ENCODE results near the gene TBC1D16. TPM values are rescaled to one million over a fixed set of nuclear protein-coding genes. Genes with fewer than 3 reads are reported as not detected.
"Not testable (repeated sequence)": the region's sequence is repeated elsewhere in the genome, so short reads cannot be mapped to it uniquely, and the experiment has no call there.

The TBC1D16 gene
- total RNA-seq, 1 donor, result 14.0 TPM

DNA sequence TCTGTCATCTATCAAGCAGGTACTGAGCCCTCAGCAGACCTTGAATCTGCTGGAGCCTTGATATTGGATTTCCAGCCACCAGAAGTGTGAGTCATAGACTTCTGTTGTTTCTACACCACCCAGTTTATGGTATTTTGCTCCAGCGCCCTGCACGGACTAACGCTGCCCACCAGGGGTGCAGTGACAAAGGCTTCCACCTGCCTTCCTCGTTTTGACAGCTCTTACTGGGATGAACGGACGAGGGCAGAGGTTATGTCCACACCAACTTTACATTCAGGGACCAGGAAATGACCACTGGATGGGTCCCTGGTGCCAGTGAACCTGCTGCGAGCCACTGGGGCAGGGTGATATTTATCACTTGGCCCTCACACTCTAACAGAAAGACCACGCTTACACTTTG lies 129.8 kb downstream of the TBC1D16 start:
- DNase-seq (ENCODE audit: low read depth in 2 of 3, low spot score in 2 of 3), result peak in 1 of 3 donors; percentile 22

DNA sequence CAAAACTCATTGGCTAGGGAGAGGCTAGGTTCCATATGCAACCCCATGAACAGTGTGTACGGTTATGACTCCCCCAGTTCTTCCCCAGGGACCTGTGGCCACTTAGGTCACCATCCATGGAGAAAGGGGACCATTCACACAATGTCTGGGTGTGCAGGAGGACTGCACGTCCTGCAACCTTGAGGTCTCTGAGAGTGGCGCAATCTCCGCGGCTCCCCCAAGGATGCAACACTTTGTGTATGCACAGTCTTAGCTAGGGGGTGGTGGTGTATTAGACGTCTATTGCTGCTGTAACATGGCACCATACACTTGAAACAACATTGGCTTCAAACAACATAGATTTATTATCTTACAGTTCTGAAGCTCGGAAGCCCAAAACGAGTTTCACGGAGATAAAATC lies 130.8 kb downstream of the TBC1D16 start:
- no peak for DNase-seq (ENCODE audit: low read depth in 2 of 3, low spot score in 2 of 3)

DNA sequence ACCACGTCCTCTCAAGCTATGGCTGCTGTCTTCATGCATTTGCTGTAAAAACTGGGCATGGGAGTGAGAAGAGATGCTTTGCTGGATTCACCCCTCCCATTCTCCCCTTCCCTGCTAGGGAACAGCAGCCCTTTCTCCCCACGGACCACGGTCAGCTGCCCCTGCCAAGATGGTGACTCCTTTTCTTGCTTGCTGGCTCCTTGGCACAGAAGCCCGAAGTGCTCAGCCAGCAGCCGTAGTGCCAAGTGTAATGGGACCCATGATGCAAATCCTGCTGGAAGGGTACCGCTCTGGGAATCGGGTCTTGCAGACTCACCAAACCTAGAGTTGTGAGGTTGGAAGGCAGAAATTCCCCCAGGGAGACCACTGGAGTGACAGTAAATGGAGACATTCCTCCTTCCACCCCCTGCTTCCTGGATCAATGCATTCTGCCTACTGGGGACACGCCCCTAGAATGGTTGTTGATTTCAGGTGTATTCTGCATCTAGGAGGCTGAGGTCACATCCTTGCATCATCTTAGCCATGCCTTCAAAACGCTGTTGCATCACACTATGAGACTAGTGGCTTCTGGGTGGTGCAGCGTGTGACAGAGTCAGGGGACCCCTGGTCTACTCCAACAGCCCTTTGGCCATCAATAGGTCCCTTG lies 133.4 kb downstream of the TBC1D16 start:
- DNase-seq (ENCODE audit: low read depth in 2 of 3, low spot score in 2 of 3), result no peak

DNA sequence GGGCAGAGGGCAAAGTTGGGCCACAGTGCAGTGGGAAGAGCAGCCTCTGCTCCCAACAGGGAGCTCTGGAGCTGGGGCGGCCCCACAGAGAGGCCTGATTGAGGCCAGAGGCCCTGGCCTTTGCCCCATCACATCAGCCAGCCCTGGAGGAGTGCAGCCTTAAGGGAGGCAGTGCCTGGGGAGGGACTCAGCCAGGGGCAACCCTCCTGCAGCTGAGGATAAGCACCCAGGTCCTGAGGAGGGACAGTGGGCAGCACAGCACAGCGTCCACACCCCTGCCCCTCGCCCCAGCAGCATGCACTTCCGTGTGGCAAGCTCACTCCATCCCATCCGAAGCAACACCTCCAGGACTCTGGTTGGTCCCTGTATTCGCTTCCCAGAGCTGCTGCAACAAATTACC lies 134.5 kb downstream of the TBC1D16 start:
- DNase-seq (ENCODE audit: low read depth in 2 of 3, low spot score in 2 of 3), result no peak

DNA sequence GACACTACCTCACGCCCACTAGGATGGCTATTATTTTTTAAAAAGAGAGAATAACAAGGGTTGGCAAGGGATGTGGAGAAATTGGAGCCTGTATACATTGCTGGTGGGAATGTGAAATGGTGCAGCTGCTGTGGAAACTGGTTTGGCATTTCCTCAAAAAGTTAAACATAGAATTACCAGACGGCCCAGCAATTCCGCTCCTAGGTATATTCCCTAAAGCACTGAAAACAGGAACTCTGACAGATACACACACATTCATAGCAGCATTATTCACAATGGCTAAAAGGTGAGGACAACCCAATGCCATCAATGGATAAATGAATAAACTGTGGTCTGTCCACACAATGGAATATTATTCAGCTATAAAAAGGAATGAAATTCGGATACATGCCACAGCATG lies 136.1 kb downstream of the TBC1D16 start:
- DNase-seq (ENCODE audit: low read depth in 2 of 3, low spot score in 2 of 3), result no peak

DNA sequence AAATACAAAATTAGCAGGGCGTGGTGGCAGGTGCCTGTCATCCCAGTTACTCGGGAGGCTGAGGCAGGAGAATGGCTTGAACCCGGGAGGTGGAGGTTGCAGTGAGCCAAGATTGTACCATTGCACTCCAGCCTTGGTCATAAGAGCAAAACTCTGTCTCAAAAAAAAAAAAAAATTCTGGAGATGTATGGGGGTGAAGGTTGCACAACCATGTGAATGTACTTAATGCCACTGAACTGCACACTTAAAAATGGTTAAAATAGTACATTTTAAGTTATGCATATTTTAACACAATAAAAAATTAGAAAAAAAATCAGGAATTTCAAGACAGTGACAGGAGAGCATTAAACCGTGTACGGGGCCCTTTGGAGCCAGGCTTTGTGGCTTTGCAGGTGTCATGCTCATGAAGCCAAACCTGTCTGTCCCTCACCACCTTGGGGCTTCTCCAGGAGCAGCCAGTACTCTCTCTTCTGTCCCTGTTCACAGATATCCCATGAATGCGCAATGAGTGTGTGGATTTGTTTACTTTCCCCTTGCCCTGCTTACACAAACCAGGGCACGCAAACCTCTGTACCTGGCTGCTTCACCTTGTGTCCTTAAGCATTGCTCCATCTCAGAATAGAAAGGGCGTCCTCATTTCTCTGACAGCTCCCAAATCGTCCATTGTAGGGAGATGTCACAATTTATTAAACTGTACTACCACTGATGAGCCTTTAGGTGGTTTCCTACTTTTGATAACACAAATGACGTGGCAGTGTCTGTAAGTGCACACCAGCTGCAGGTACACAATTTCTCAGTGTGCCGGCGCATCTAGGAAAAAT lies 138.2 kb downstream of the TBC1D16 start:
- no peak for DNase-seq (ENCODE audit: low read depth in 2 of 3, low spot score in 2 of 3)

DNA sequence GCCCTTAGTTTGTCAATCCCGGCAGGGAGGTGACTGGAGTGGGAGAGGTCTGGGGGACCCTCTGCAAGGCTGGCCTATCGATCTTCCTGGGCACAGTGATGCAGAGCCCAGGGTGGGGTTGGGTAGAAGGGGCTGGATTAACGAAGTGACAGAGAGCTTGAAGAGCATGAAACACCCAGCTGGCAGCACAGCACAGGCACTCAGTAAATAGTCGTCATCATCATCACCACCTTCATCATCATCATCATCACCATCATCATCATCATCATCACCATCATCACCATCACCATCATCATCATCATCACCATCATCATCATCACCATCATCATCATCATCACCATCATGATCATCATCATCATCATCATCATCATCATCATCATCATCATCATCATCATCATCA lies 142.2 kb downstream of the TBC1D16 start:
- DNase-seq (ENCODE audit: low read depth in 2 of 3, low spot score in 2 of 3), result not testable (repeated sequence)

DNA sequence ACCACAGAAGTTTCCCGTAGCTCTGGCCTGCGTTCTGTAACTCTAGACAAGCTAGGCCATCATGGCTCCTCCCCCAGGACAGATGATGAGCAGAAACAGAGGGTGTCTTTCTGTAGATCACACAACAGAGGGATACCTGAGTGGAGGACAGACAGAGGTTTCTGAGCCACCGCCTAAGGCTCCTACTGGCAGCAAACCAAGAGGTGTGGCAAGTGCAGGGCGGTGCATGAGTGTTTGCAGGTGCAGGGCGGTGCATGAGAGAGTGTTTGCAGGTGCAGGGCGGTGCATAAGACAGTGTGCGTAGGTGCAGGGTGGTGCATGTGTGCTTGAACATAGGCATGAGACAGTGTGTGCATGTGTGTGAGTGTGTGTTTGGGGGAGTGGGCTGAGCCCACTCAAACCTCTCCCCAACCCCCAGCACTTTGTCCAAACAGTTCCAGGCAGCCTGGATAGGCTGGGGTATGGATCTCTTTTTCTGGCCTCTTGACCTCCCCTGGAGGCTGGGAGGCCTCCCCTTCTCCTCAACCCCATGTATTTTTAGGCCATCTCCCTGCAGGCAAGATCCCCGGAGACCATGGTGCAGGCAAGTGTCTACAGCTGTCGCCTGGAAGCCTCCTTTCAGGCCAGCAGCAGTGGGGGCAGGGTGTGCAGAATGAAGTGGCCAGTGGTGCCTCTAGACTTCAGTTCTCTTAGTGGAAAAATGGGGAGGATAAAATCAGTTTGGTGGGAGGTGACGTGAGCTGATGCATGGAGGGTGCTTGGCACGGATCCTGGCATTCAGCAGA lies 143.0 kb downstream of the TBC1D16 start:
- no peak for DNase-seq (ENCODE audit: low read depth in 2 of 3, low spot score in 2 of 3)

DNA sequence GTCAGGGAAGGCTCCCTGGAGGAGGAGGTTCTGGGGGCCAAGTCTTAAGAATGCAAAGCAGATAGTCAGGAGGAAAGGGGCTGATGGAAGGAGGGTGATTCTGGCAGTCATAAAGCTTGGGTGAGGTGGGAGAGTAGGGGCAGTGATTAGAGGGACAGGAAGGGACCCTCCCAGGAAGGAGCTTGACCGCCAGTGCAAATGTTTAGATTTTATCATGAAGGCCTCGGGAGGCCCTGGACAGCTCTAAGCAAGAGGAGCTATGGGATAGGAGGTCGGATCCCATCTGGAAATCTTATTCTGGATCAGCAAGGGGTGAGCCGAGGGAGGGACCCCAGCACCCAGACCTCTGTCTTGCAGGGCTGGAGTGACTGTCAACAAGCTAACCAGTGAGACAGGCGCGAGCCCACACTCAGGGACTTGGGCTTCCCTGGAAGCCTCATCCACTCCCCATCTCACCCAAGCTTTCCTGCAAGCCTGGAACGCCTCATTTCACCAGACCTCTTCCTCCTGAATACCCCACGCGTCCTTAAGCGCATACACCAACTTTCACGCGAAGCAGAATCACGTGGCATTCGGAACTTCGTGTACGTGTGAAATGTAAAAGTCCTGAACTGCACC lies 144.4 kb downstream of the TBC1D16 start:
- no peak for DNase-seq (ENCODE audit: low read depth in 2 of 3, low spot score in 2 of 3)

DNA sequence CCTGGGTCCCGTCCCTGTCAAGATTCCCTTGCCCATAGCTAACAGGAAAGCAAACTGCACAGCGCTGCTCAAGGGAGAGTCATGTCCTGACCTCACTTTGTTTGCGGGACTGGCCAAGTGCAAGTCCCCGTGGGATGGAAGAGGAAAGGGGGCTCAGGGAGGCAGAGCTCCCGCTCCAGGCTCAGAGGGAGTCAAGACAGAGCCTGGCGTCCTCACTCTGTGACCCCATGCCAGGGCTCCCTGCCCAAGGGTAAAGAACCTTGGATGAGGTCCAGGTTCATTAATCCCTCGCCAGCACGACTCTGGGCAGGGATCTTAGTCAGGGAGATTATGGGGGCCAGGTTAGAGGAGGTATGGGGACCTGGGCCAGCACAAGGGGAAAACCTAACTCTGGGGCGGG lies 145.0 kb downstream of the TBC1D16 start:
- no peak for DNase-seq (ENCODE audit: low read depth in 2 of 3, low spot score in 2 of 3)

DNA sequence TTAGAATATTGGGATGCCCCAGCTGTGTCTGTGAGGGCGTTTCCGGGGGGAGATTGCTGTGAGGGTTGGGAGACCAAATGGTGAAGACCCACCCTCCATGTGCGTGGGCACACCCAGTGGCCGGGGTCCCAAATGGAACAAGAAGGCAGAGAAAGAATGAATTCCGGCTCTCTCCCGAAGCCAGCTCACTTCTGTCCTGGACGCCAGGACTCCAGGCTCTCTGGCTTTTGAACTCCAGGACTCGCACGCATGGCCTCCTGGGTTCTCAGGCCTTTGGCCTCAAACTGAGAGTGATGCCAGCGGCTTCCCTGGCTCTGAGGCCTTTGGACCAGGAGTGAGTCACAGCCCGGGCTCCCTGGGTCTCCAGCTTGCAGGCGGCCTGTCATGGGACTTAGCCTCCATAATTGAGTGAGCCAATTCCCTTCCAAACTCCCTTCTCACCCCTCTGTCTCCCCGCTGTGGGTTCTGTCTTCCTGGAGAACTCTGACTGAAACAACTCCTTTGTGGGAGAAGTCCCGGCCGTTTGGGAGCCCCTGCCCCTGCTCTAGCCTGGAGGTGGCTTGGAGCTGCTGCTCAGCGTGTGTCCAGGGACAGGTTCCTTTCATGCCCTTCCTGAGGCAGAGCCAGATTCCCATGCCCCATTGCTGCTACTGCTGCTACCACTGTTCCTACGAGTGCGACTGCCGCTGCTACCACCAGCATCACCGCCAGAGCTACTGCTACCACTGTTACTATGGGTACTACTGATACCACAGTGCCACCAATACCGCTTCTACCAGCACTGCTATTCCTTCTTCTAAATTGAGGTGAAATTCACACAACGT lies 146.6 kb downstream of the TBC1D16 start:
- DNase-seq (ENCODE audit: low read depth in 2 of 3, low spot score in 2 of 3), result no peak

DNA sequence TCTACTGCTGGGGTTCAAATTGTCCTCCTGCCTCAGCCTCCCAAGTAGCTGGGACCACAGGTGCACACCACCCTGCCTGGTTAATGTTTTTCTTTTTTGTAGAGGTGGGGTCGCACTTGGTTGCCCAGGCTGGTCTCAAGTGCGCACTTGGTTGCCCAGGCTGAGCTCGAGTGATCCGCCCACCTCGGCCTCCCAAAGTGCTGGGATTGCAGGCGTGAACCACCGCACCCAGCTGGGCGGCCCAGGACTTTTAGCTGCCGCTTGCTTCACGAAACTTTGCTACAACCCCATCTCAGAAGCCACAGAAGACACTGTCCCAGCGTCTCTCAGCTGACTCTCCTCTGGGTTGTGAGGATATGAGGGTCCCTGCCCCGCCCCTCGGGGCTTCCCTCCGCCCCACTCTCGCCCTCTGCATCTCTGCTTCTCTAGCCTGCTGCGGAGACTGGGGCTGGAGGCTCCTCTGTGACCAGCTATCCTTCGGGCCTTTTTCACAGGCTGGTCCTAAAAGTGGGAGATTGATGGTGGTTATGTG lies 147.6 kb downstream of the TBC1D16 start:
- no peak for DNase-seq (ENCODE audit: low read depth in 2 of 3, low spot score in 2 of 3)

DNA sequence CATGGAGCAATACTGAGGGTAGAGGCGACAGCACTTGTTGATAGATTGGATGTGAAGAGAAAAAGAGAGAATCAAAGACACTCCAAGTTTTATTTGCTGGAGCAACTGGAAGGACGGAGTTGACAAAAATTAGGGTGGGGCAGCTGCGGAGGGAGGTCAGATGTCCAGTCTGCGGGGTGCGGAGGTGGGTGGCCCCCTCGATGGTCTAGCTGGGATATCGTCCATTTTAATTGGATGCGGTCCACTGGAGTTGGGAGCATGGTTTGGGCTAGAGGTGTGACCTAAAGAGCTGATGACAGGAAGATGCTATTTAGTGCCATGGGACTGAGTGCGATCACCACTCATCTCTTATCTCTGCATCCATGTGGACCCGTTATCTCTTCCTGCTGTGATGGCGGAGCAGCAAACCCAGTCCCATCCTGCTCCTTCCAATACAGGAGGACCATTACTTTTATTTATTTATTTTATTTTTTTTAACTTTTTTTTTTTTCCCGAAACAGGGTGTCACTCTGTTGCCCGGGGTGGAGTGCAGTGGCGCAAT lies 148.2 kb downstream of the TBC1D16 start:
- DNase-seq (ENCODE audit: low read depth in 2 of 3, low spot score in 2 of 3), result no peak

DNA sequence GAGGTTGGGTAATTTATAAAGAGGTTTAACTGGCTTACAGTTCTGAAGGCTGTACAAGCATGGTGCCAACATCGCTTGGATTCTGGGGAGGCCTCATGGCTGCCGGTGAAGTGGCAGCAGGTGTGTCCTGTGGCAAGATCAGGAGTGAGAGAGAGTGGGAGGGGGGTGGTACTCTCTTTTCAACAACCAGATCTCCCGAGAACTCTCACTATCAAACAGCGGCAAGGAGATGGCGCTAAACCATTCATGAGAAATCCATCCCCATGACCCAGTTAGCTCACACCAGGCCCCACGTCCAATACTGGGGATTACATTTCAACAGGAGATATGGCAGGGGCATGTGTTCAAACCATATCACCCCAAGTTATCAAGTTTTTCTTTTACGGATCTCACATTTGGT lies 152.5 kb downstream of the TBC1D16 start:
- DNase-seq (ENCODE audit: low read depth in 2 of 3, low spot score in 2 of 3), result no peak

Other genes starting within 250 kb of the TBC1D16 start
- 4.0 TPM for gene CBX8, start 238.8 kb downstream of the TBC1D16 start, total RNA-seq
- 31.8 TPM for gene CBX4, start 196.4 kb downstream of the TBC1D16 start, total RNA-seq
- gene CCDC40, start 770 bp upstream of the TBC1D16 start, total RNA-seq, result 2.4 TPM
- gene GAA, start 65.7 kb upstream of the TBC1D16 start, total RNA-seq, result 46.6 TPM
- 91.0 TPM for gene EIF4A3, start 111.3 kb upstream of the TBC1D16 start, total RNA-seq
- gene CARD14, start 134.2 kb upstream of the TBC1D16 start, total RNA-seq, result not detected
- gene SGSH, start 184.5 kb upstream of the TBC1D16 start, total RNA-seq, result 0.81 TPM
- 0.27 TPM for gene SLC26A11, start 184.6 kb upstream of the TBC1D16 start, total RNA-seq
- gene RNF213, start 225.0 kb upstream of the TBC1D16 start, total RNA-seq, result 142 TPM

Measured in hematopoietic multipotent progenitor cell (in vitro differentiated cells).